ENCODE data around the gene DUSP16.
A peak's percentile ranks its signal among the peaks of the same experiment; 100 is the strongest.
"Not testable (repeated sequence)": the region's sequence is repeated elsewhere in the genome, so short reads cannot be mapped to it uniquely, and the experiment has no call there.

DUSP16 gene

GRCh38 chr12:12562585-12563261, at the start of gene DUSP16:
TSS of gene DUSP16 (minus strand) at chr12:12562863. CDS start at chr12:12521098, 41,765 bp downstream.
- peak; percentile 36 for DNase-seq

- DNase-seq, result no peak
Observed at GRCh38 chr12:12612358-12612757, 49.7 kb upstream of the DUSP16 start.

GRCh38 chr12:12611512-12612306, 49.0 kb upstream of the DUSP16 start, which contains the start of gene CREBL2:
TSS of gene CREBL2 (plus strand) at chr12:12611876. CDS start at chr12:12612173, 297 bp downstream.
- peak; percentile 32 for DNase-seq

GRCh38 chr12:12610711-12611110, 48.0 kb upstream of the DUSP16 start:
- DNase-seq, result no peak

- no peak for DNase-seq
Observed at GRCh38 chr12:12609692-12610091, 47.0 kb upstream of the DUSP16 start.

GRCh38 chr12:12608557-12608957, 45.9 kb upstream of the DUSP16 start:
- no peak for DNase-seq

- no peak for DNase-seq
Observed at GRCh38 chr12:12606781-12607589, 44.3 kb upstream of the DUSP16 start.

GRCh38 chr12:12604740-12605139, 42.1 kb upstream of the DUSP16 start:
- DNase-seq, result no peak

GRCh38 chr12:12600659-12601058, 38.0 kb upstream of the DUSP16 start:
- DNase-seq, result no peak

- DNase-seq, result no peak
Observed at GRCh38 chr12:12599750-12600643, 37.3 kb upstream of the DUSP16 start.

GRCh38 chr12:12598864-12599263, 36.2 kb upstream of the DUSP16 start:
- no peak for DNase-seq

- DNase-seq, result not testable (repeated sequence)
Observed at GRCh38 chr12:12596598-12596997, 33.9 kb upstream of the DUSP16 start.

- not testable (repeated sequence) for DNase-seq
Observed at GRCh38 chr12:12595929-12596328, 33.3 kb upstream of the DUSP16 start.

GRCh38 chr12:12592930-12593329, 30.3 kb upstream of the DUSP16 start:
- no peak for DNase-seq

GRCh38 chr12:12590961-12591360, 28.3 kb upstream of the DUSP16 start:
- DNase-seq, result no peak

- DNase-seq, result not testable (repeated sequence)
Observed at GRCh38 chr12:12588436-12588835, 25.8 kb upstream of the DUSP16 start.

GRCh38 chr12:12587878-12588277, 25.2 kb upstream of the DUSP16 start:
- DNase-seq, result no peak

GRCh38 chr12:12586879-12587675, 24.4 kb upstream of the DUSP16 start:
- DNase-seq, result no peak

GRCh38 chr12:12585115-12585863, 22.6 kb upstream of the DUSP16 start:
- DNase-seq, result no peak

GRCh38 chr12:12583510-12584178, 21.0 kb upstream of the DUSP16 start:
- DNase-seq, result no peak
